Hypothalamus (tissue), 51 donors: ENCODE data around the gene ARPIN.
"Not testable (repeated sequence)": the region's sequence is repeated elsewhere in the genome, so short reads cannot be mapped to it uniquely, and the experiment has no call there.

ENCODE experiments used
- DNase-seq, 51 donors: peaks; one replicate each; lab custom pipeline; 2025; lab: John Stamatoyannopoulos, UW

Gene ARPIN

GRCh38 chr15:89912145-89912673, 543 bp downstream of the ARPIN start:
- DNase-seq: peak in 27 of 51 donors; percentile 2 to 57 (median 21)

- DNase-seq: no peak
These were observed 1.7 kb downstream of the ARPIN start for GRCh38 chr15:89910891-89911626.

GRCh38 chr15:89909611-89910010, 3.1 kb downstream of the ARPIN start:
- no peak for DNase-seq

- no peak for DNase-seq
These were observed 4.5 kb downstream of the ARPIN start for GRCh38 chr15:89908226-89908625.

GRCh38 chr15:89907289-89907688, 5.5 kb downstream of the ARPIN start:
- DNase-seq: no peak

- no peak for DNase-seq
These were observed 6.8 kb downstream of the ARPIN start for GRCh38 chr15:89905846-89906378.

GRCh38 chr15:89904519-89904918, 8.2 kb downstream of the ARPIN start:
- DNase-seq: no peak

- DNase-seq: no peak
These were observed 9.0 kb downstream of the ARPIN start for GRCh38 chr15:89903858-89904130.

- no peak for DNase-seq
These were observed 9.5 kb downstream of the ARPIN start for GRCh38 chr15:89903015-89903857.

GRCh38 chr15:89900849-89901248, 11.9 kb downstream of the ARPIN start:
- no peak for DNase-seq

- DNase-seq: no peak
These were observed 12.7 kb downstream of the ARPIN start for GRCh38 chr15:89899951-89900567.

GRCh38 chr15:89899295-89899945, 13.3 kb downstream of the ARPIN start:
- no peak for DNase-seq

- DNase-seq: peak in 6 of 51 donors; percentile 2 to 26 (median 16)
These were observed 14.0 kb downstream of the ARPIN start for GRCh38 chr15:89898614-89899294.

GRCh38 chr15:89898146-89898545, 14.6 kb downstream of the ARPIN start:
- no peak for DNase-seq

GRCh38 chr15:89893696-89894447, 18.9 kb downstream of the ARPIN start, which contains the start of gene AP3S2:
TSS of gene AP3S2 (minus strand) at chr15:89893994. CDS start at chr15:89893949, 45 bp downstream.
- peak; percentile 47 to 96 (median 84) for DNase-seq

- no peak for DNase-seq
These were observed 19.7 kb downstream of the ARPIN start for GRCh38 chr15:89893027-89893426.

- DNase-seq: no peak
These were observed 24.4 kb downstream of the ARPIN start for GRCh38 chr15:89888214-89888804.

- DNase-seq: no peak
These were observed 27.1 kb downstream of the ARPIN start for GRCh38 chr15:89885611-89886010.

GRCh38 chr15:89885179-89885578, 27.6 kb downstream of the ARPIN start:
- not testable (repeated sequence) for DNase-seq
